SH-SY5Y (cell line): Measurements from ENCODE around the gene FEV.

Source experiments
- GATA2 ChIP-seq: IDR thresholded peaks from 2 replicates; pipeline ENCODE4 v1.6.1; 2011; ENCODE audit warnings: mild to moderate bottlenecking, low read depth, low read length
- GATA3 ChIP-seq: IDR thresholded peaks from 2 replicates; pipeline ENCODE4 v1.6.1; 2011; ENCODE audit warnings: low read depth, mild to moderate bottlenecking, low read length, moderate library complexity

The FEV gene

DNA sequence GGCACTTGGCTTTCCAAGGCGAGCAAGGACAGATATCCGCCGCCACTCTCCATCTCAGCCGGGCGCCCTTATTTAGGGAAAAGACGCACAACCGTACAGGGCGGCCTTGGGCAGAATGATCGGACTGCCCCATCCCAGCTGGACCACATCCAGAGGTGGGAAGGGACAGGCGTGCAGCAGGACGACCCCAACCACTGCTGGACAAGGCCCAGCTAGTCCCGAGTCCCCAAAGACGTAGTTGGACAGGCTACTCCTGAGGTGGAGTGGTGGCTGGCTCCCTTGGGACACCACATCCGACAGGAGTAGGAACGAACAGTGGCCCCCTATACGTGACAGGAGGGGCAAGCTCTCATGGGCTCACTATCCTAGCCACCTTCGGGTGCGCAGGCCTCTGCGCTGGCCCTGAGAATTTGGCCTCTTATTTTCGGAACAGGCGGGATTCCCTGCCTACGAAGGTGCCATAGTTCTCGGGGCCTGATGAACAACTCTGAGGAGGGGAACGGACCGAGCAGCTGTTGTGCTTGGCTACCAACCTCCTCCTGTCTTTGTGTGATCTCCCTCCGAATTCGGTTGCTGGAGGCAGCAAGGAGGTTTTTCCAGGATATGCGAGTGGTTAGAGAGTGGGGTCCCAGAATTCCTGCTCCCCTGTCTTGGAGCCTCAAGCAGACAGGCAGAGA, 2.3 kb downstream of the FEV start:
- TF ChIP-seq GATA2, result no peak
- TF ChIP-seq GATA3, result no peak

DNA sequence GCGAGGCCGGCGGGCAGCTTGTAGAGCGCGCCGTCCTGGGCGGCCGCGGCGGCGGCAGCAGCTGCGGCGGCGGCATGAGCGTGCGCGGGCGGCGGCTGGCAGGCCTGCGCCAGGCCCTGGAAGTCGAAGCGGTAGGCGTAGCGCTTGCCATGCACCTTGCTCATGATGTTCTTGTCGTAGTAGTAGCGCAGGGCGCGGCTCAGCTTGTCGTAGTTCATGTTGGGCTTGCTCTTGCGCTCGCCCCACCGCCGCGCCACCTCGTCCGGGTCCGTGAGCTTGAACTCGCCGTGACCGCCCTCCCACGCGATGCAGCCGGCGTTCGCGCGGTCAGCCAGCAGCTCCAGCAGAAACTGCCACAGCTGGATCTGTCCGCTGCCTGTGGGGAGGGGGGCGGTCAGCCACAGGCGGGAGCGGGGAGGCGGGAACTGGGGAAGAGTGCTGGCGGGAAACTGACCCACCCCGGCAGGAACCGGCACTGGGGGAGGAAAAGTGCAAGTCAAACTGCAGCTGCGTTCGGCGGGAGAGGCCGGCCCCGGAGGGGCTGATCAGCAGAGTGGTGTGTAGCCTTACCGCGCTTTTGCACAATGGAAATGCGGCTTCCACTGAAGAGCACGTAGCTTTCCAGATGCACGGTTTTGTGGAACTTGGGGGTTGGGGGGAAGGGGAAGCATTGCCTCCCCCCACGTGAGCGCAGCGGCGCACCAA, 3.0 kb downstream of the FEV start:
- TF ChIP-seq GATA2 (no peak), GATA3 (no peak)

DNA sequence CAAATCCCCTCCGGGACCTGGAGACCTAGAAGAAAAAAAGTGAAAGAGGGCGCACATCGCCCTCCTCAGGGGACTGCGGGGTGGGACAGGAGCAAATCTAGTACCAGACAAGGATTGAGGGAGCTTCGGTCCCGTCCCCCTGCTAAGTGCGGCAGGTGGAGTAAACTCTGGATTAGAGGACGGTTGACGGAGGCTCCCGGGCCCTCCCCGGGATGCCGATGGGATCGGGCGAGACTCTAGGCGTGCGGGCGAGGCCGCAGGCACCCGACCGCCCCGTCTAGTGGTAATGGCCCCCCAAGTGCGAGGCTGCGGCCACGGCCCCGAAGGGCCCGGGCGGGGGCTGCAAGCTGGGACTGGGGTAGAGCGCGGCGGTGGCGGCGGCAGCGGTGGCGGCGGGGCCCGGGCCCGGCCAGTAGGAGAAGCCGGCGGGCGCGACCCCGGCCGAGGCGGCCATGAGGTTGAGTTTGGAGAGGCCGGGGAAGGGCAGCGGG, 3.5 kb downstream of the FEV start:
- TF ChIP-seq GATA2, result no peak
- no peak for TF ChIP-seq GATA3

DNA sequence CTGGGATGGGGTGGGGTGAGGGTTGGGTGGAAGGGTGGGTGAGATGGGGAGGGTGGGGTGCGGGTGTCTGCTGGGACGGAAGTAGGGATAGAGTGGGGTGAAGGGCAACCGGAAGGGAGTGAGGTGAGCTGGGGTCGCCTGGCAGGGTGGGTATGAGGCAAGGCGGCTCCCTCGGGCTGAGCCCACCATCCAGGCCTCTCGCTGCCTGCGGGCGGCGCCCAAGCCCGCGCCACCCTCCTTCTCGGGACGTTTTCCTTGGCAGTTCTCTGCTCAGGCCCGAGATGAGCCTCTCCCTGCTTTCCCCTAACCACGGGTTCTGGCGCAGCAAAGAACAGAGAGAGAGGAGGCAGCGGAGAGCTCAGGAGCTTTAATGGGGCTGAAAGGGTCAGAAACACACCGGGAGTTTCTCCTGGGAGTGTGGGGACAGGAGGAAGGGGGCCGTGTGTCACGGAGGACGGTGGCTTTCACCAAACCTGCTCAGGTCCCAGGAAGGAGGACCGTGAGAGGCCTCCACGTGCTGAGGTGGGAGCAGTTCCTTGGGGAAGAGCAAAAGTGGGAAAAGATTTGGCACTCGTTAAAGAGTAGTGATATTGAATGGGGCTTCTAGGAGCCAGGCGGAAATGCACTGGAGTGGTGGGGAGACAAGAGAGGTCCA, 4.1 kb downstream of the FEV start:
- no peak for TF ChIP-seq GATA3
- TF ChIP-seq GATA2, result no peak

DNA sequence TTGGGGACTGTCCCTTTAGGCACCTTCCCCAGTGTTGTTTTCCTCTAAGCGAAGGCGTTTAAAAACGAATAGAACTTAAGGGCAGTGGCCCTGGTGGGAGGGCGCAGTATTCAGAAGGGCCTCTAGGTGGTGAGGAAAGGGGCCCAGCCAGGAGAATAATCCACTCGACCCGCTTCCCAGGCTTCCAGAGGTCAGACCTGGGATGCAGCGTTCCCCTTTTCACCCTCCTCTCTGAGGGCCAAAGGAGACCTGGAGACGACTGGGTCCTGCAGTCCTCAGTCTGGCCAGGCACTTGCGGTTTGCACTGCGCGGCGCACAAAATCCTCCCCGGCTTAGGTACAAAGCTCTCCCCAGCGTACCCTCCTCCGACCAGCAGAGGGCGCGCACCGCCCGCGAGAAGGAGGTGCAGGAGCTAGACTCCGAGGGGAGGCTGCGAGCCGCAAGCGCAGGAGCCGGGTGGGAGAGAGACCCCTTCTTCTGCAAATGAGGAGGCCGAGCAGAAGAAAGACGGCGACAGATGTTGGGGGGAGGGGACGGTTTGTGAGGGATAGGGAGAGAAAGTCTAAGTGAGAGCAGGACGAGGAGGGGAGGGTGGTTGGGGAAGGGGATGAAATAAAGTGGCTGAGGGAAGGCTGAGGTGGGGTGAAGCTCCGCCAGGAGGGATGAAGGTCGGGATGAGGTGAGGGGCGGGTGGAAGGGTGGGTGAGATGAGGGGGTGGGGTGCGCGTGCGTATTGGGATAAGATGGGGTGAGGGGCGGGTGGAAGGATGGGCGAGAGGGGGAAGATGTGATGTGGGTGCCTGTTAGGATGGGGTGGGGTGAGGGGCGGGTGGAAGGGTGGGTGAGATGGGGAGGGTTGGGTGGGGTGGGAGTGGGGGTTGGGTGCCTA, 4.9 kb downstream of the FEV start:
- TF ChIP-seq GATA3 (no peak), GATA2 (no peak)

DNA sequence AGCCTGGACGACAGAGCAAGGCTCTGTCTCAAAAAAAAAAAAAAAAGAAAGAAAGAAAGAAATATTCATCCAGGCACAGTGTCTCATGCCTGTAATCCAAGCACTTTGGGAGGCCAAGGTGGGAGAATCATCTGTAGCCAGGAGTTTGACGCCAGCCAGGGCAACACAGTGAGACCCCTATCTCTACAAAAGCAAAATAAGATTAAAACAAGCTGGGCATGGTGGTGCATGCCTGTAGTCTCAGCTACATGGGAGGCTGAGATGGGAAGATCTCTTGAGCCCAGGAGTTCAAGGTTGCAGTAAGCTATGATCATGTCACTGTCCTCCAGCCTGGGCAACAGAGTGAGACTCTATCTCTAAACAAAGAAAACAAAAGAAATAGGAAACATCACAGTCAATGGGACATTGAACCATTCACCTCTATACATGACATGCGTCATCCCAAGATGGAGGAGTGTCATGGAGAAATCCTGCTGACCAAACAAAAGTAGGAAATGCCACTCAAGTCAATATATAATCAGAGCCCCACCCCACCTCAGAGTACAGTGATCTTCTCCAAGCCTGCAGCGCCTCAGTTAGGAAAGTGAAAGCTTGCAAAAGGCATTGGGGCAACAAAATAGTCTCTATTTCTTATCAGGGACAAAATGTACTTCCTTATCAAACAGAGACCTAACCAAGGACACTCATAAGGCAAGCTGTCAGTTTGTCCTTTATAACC, 9.8 kb downstream of the FEV start:
- TF ChIP-seq GATA3, result no peak
- TF ChIP-seq GATA2, result no peak

DNA sequence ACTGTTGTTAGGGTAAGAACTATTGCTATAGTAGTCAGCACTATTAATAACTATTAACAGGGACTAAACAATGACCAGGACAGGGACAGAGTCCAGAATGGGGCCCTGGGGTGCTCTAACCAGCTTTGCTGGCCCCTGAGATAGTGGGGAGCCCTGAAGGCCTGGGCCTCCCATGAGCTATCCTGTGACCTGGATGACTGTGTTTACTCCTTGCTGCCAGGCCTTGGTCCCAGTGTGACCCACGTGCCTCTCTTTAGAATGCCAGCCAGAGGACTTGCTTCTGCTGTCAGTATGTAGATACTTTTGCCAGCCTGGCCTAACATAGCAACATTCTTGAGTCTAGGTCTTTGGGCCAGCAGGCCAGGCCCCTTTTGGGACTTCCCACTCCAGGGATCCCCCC, 14.1 kb downstream of the FEV start:
- TF ChIP-seq GATA2 (no peak), GATA3 (no peak)

DNA sequence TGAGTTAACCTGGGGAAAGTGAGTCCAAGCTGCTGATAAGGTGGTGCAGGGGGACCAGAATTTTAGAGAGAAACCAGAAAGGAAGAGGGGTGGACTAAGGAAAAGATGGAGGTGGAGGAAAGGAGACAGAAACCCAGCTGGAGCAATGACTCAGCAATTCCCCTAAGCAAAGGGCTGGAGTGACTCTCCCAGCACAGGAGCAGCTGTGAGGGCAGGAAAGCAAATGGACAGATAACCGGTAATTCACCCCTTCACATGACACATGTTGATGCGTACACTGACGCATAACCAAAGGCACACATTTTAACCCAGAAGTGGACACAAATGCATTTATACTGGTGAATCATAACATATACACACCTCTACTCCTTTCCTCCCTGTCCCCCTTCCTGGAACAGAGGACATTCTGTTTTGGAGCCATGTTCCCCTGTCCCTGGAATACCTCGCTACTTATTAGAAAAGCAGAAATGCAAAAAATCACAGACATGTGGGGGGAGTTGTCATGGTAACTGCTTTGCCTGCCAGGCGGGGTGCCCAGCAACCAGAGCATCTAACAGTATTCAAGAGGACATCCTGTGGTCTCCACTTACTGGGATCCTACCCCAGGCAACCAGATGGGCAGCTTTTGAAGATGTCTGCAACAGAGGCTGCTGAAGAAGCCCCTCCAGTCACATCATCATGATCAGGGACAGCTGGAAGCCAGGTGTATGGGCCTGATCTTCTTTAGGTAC, 20.8 kb downstream of the FEV start:
- TF ChIP-seq GATA3 (no peak), GATA2 (no peak; the same call in 1 of the 2 replicates)

DNA sequence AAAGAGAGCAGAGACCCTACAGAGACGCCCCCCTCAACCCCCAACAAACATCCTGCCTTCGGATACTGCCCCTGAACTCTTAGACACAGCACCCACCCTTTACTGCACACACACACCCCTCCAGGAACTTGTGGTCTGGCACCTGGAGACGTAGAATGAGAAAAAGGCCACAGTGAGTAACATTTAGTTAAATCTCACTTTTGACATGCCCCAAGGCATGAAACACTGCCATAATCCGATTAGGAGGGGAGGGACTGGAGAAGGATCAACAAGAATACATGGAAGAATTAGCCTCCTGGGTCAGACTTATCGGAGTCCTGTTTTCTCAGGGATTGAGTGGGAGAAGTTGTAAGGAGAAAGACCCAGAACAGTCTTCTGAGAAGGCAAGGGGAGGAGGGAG, 21.4 kb downstream of the FEV start:
- no peak for TF ChIP-seq GATA3
- no peak for TF ChIP-seq GATA2

DNA sequence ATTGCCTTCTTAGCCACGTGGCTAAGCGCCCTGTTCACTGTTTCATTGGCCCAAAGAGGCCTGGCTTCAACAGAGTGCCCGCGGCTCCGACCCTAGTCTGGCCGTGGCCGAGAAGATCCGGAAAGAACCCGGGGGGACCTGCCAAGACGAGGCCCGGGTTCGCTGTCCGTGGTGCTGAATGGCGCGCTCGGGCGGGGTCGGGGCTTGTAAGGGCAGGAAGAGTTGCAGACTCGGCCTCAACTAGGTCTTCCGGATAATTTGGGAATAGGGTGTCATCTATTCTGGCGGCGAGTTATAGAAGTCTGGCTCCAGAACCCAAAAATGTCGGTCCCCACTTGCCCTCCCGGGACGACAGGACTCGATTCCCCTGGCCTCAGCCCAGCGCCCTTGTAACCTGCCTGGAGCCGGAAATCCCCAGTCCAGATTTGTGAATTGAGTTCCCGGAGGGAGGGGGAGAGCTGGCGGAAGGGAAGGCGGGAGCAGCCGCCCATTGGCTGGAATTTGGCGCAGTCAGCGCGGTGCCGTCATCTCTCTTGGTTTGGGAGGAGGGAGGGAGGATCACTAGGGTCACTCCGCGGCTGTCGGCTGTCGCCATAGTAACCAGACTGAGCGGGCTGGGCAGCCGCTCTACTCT, 22.0 kb downstream of the FEV start:
- TF ChIP-seq GATA3 (no peak), GATA2 (no peak)

DNA sequence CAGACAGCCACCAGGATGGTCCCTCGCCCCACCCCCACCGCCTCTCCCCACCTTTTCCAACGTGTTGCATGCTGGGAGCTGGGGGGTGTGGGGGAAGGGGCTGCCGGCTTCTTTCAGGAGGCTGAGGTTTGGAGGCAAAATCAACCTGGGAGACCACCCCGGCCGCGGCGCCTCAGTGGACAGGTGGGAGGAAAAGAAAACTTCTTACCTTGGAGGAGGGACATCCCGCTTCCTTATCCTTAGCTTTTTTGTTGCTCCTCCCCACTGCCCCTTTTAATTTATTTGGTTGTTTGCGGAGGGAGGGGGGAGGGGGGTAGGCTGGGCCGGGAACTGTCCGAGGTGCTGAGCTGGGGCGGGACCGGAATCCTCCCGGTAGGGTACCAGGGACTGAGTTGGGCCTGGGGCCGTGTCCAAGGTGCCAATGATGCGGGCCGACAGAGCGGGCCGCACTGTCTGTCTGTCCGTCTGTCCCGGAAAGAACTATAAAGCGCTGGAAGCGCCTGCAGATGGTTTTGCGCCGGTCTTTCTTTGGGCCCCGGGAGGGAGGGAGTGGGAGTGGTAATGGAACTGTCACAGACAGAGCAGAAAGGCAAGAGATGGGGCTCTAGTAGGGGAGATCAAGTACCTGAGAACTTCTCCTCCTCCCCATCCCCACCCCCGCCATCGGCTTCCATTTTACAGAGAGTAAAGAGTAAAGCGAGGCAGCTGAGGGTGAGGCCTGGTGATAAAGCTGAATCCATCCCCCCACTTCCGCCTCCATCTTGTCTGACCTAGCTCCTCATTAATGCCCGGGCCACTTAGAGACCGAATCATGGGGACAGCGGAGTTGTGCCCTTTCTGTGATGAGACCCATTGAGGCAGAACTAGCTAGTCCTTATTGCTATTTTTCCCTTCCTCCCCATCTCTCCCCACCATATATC, 23.1 kb downstream of the FEV start:
- TF ChIP-seq GATA2, result no peak
- no peak for TF ChIP-seq GATA3
